HS-5 (cell line): ENCODE data around the gene MAP7.

Experiments used
- DNase-seq: peaks from one replicate; pipeline ENCODE4 v3.0.0-alpha.2; 2012; ENCODE audit warnings: low read depth

The MAP7 gene

DNA sequence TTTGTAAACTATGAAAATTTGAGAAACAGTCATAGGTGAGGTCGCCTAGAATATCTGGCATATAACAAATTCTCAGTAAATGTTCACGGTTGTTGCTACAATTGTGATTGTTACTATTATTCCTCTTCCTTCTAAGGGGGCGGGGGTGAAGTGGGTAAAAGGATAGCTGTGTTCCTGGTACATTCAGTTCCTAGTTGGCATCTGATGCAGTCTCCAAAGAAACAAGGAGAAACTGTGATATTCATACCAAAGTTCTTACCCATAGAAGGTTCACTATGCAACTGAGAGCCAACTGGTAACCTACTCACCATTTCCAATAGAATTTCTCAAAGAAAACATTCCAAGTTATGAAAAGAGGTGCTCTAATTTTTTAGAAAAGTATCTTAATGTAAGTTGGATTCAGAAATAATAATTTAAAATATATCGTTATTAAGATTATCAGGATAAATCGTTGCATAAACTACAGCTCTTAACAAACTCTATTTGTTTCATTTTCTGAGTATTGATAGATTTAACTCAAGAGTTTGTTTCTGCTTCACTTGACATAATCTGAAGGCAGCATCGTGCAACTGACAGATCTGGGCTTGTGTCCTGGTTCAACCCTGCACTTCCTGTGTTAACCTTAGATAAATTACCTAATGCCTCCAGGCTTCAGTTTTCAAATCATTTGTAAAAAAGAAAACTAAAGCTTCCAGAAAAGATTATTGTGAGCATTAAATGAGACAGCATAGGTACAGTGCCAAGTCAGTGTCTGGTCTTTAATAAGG is 13.3 kb upstream of the MAP7 start:
- DNase-seq: no peak

GRCh38 chr6:136562211-136562610 is 12.0 kb upstream of the MAP7 start:
- DNase-seq: no peak

- no peak for DNase-seq
Measured at GRCh38 chr6:136553166-136553787, 3.1 kb upstream of the MAP7 start.

DNA sequence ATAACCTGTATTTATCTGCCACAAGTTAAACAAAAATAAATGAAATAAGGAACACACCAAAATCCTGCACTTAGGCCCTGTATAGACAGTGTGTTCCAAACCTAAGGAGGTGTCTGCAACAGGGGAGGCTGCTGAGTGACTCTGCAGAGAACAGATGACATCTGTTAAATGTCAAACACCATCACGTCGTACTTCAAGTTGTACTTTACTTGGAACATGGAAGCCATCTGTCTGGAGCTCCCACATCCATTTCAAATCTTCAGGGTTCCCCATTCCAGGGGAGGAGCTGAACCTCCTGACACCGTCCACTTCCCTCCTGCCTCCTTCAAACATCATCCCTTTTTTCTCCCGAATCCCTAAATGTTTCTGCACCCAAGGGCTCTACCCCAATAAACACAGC is 1.8 kb upstream of the MAP7 start:
- DNase-seq: no peak

DNA sequence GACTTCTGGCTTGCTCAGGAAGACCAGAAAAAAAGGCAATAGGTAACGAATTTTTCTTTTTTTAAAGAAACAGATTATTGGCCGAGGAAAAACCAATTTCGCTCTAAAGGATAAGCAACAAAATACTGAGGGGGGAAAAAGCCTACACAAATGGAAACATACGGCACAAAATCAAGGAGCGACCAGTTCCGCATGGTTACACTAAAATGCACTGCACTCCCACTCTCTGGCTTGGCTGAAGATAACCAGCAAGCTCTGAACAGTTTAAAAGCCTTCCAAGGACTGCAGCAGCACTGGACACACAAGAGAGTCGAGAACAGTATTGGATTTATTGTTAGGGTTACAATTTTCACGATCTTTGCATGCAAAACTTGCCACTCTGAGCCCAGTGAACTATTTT is 881 bp upstream of the MAP7 start:
- no peak for DNase-seq

- DNase-seq: no peak
Measured at GRCh38 chr6:136550045-136550329, 235 bp downstream of the MAP7 start.

DNA sequence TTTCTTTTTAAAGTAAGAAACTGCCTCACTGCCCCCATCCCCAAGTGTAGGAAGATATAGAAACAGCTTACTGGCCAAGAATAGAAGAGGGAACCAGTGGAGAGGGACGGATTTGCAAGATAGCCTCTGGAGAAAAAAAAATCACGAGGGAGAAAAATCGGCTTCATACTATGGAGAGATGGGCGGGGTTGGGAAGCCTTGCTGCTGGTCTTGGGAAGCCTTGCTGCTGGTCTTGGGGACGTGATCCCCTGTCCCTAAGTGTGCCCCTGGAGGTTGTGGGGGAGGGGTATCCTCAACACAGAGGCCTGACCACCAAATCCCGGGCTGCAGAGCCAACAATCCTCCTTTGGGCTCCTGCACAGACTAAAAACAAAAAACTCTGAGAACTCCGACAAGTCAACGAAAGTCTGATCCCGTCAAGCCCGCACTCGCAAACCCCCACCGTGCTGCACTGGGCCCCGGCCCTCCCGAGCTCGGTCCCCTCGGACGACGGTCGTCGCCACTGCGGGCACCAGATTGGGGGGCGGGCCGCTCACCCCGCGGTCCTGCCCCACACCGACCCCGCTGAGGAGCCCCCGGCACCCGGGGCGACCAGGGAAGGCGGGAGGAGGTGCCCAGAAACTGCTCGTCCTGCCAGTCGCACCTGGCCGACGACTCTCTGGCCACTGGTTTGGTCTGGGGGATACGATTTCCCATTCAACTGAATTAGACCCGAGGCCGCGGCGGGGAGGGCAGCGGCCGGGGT is 750 bp downstream of the MAP7 start:
- no peak for DNase-seq

GRCh38 chr6:136548582-136549299 is 1.5 kb downstream of the MAP7 start:
- DNase-seq: no peak

DNA sequence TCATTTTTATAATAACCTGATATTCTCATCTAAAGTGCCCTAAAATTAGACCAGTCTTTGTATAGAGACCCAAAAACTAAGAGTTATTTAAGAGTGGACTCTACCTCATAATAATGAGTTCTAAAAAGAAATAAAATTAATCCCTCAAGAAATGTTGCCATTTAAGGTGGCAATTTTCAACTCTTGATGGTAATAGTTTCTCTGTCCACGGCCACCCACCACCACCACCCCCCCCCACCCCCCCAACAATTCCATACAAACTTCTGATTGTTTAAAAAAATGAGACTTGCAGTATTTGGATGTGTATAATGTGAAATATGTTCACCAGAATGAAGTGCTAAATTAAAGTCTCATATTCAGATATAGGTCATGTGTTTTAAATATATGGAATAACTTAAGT is 2.4 kb downstream of the MAP7 start:
- DNase-seq: no peak

- DNase-seq: no peak
Measured at GRCh38 chr6:136547336-136547735, 2.9 kb downstream of the MAP7 start.

GRCh38 chr6:136546331-136546730 is 3.9 kb downstream of the MAP7 start:
- DNase-seq: no peak

- DNase-seq: no peak
Measured at GRCh38 chr6:136544326-136544725, 5.9 kb downstream of the MAP7 start.

DNA sequence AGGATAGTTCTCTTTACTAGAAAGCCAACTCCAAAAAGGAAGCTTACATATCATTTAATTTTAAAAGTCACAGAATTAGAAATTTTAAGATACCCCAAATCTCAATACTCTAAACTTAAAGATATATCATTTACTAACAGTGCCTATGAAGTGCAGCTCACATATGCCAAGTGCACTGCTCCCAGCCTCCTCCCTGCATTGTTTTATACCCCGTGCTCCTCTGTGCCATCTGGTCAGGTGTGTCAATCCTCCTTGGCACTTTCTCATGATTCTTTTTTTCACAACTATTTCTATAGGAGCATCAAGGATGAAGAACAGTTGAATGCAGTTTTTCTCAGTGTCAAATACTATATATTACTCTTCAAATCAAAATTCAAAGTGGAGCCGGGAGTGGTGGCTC is 8.8 kb downstream of the MAP7 start:
- no peak for DNase-seq

- DNase-seq: no peak
Measured at GRCh38 chr6:136539967-136540652, 10.1 kb downstream of the MAP7 start.

- DNase-seq: no peak
Measured at GRCh38 chr6:136538836-136539235, 11.4 kb downstream of the MAP7 start.

DNA sequence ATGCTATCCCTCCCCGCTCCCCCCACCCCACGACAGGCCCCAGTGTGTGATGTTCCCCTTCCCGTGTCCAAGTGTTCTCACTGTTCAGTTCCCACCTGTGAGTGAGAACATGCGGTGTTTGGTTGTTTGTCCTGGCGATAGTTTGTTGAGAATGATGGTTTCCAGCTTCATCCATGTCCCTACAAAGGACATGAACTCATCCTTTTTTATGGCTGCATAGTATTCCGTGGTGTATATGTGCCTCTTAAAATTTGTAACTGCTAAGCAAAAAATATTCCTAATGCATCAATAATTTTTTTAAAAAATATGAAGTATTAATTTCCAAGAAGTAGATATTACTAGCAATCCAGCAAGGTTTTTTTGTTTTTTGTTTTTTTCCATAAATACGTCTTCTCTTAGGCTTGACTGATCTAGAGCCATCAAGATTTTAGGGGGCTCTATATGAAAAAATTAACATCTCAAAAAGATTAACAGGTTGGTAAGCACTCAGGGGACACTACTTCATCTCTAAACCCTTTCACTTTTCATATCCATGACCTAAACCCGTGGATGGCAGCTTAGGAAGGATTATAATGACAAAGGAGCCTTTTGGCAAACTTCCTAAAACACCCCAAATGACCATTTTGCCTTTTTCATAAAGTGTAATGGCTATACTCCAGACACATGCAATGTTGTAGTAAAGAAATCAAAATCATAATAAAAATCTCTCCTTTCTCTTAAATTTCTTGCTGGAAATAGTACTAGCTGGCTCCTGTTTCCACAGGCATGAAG is 14.2 kb downstream of the MAP7 start:
- no peak for DNase-seq

GRCh38 chr6:136535017-136535765 is 15.0 kb downstream of the MAP7 start:
- DNase-seq: no peak

DNA sequence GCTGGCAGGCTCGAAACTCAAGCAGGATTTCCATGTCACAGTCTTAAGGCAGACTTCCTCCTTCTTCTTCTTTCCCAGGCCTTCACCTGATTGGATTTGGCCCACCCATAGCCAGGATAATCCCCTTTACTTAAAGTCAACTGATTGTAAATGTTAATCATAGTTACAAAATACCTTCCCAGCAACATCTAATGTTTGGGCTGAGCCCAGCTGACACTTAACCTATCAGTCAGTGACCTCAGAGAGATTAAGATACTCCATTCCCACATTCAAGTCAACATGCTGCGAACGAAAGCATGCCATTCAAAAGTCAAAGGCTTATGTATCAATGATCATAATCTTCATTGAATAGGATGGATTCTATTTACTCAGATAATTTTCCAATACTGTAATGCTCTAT is 16.0 kb downstream of the MAP7 start:
- DNase-seq: no peak

GRCh38 chr6:136533487-136533886 is 16.7 kb downstream of the MAP7 start:
- no peak for DNase-seq

DNA sequence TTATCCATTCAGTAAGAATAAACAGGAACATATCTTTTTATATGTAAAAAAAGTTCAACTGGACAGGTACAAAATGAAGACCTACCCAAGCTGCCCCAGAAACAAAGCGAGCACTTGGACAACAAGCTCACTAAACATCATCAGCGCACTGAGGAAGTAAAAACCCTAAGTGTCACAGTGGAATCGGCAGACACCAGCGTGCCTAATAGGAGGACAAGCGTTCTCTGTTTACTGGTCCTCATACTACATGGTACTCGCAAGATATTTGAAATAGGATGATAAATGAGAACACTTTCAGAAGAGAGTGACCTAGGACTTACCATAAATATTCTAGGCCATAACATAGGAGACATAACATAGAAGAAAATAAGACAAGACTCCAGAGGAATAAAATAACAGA is 18.2 kb downstream of the MAP7 start:
- DNase-seq: no peak

DNA sequence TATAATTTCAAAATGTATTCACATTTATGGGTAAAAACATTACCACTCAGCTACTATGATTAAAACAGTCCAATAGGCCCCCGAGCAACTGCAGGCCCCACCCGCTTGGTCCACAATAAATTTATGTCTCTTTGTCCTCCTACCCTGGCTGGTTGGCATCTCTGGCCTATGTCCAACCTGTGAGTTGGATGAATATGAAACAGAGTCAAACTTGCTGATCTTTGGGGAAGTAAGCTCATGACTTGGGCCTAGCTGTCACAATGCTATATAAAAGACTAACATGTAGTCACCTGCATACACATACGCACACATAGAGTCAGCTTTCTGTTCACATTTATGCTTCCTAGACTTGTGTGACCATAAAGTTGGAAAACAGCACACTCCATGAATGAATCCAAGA is 20.5 kb downstream of the MAP7 start:
- no peak for DNase-seq
